SK-N-SH (cell line): Measurements from ENCODE around the gene ORMDL3.

Experiments used
- EZH2phosphoT487 ChIP-seq: fragments of 200-600 bp; sonication (generic); IDR thresholded peaks from 2 replicates; pipeline ENCODE4 v1.6.1; 2017; ENCODE audit warnings: low read depth, mixed run types, mild to moderate bottlenecking, antibody characterized with exemption, moderate library complexity, borderline replicate concordance
- MAX ChIP-seq: IDR thresholded peaks from 2 replicates; pipeline ENCODE4 v1.4.0; 2012; ENCODE audit warnings: low read depth
- MXI1 ChIP-seq: IDR thresholded peaks from 2 replicates; pipeline ENCODE4 v1.6.1; 2012; ENCODE audit warnings: mild to moderate bottlenecking, low read depth, low read length, improper control_type of control experiment
- NRF1 ChIP-seq: IDR thresholded peaks from 2 replicates; pipeline ENCODE4 v1.6.1; 2012; ENCODE audit warnings: low read depth, mild to moderate bottlenecking, low read length
- SIN3A ChIP-seq: IDR thresholded peaks from 2 replicates; pipeline ENCODE4 v1.6.1; 2012; ENCODE audit warnings: low read depth, mild to moderate bottlenecking, low read length, moderate library complexity, borderline replicate concordance
- TAF1 ChIP-seq: IDR thresholded peaks from 2 replicates; pipeline ENCODE4 v1.6.1; 2012; ENCODE audit warnings: low read depth, mild to moderate bottlenecking, low read length, moderate library complexity, borderline replicate concordance
- TF ChIP-seq, protein P1 (sequence below): IDR thresholded peaks from 2 replicates; pipeline ENCODE4 v1.4.0; 2012; ENCODE audit warnings: low read depth, borderline replicate concordance
- TF ChIP-seq, protein P2 (sequence below): fragments of 200-600 bp; sonication (generic); IDR thresholded peaks from 2 replicates; pipeline ENCODE4 v1.6.1; 2017; ENCODE audit warnings: antibody characterized with exemption, mild to moderate bottlenecking, moderate library complexity

DNA sequence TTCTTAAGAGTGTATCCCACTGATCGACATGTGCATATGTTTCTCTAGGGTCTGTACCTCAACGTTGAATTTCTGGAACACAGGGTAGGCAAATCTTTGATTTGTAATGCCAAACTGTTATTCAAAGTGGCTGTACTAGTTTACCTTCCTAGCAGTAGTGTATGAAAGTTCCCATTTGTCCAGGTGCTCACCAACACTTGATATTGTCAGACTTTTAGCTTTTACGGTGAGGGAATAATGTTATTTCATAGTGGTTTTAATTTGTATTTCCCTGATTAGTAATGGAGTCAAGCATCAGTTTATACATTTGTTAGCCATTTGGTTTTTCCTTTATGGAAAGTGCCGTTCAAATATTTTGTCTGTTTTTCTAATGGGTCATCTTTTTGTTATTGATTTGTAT, 29.3 kb downstream of the ORMDL3 start:
- no peak for TF ChIP-seq MXI1
- TF ChIP-seq NRF1 = no peak
- TF ChIP-seq, protein P1, sequence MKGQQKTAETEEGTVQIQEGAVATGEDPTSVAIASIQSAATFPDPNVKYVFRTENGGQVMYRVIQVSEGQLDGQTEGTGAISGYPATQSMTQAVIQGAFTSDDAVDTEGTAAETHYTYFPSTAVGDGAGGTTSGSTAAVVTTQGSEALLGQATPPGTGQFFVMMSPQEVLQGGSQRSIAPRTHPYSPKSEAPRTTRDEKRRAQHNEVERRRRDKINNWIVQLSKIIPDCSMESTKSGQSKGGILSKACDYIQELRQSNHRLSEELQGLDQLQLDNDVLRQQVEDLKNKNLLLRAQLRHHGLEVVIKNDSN = no peak
- no peak for TF ChIP-seq SIN3A
- no peak for TF ChIP-seq EZH2phosphoT487
- TF ChIP-seq TAF1 = no peak
- no peak for TF ChIP-seq MAX
- TF ChIP-seq, protein P2, sequence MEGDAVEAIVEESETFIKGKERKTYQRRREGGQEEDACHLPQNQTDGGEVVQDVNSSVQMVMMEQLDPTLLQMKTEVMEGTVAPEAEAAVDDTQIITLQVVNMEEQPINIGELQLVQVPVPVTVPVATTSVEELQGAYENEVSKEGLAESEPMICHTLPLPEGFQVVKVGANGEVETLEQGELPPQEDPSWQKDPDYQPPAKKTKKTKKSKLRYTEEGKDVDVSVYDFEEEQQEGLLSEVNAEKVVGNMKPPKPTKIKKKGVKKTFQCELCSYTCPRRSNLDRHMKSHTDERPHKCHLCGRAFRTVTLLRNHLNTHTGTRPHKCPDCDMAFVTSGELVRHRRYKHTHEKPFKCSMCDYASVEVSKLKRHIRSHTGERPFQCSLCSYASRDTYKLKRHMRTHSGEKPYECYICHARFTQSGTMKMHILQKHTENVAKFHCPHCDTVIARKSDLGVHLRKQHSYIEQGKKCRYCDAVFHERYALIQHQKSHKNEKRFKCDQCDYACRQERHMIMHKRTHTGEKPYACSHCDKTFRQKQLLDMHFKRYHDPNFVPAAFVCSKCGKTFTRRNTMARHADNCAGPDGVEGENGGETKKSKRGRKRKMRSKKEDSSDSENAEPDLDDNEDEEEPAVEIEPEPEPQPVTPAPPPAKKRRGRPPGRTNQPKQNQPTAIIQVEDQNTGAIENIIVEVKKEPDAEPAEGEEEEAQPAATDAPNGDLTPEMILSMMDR = no peak
